Endothelial cell of umbilical vein (primary cell): ENCODE data around the gene SCAF1. TPM values are rescaled to one million over a fixed set of nuclear protein-coding genes. Genes with fewer than 3 reads are reported as not detected.

Experiments
- BruUV-seq: library from RNA; stranded (reverse); fragments of 400-500 nt; replicated peaks from 2 replicates; lab custom pipeline; 2021; lab: Mats Ljungman, UMichigan
- CTCF ChIA-PET: fragments of 300-600, 350-600 bp; sonication (Branson Sonifier 250); formaldehyde crosslinking; loops from one replicate; lab custom pipeline; 2021; ENCODE audit warnings: antibody characterized with exemption, inconsistent platforms; lab: Charles Lee
- POLR2A ChIA-PET: fragments of 300-600, 350-600 bp; sonication (Branson Sonifier 250); formaldehyde crosslinking; loops from one replicate; lab custom pipeline; 2021; ENCODE audit warnings: antibody characterized with exemption, inconsistent platforms; lab: Charles Lee
- DNase-seq: peaks from one replicate; pipeline ENCODE4 v3.0.0-alpha.2; 2011; ENCODE audit warnings: low read depth, low spot score
- FAIRE-seq: peaks from 2 replicates; lab custom pipeline; 2011; peaks lifted over from hg19 to GRCh38; lab: Jason Lieb, UNC
- H2AFZ ChIP-seq: 2 replicates; pipeline ENCODE4 v1.6.0; 2012; ENCODE audit warnings: low read depth, low read length, control low read depth, inconsistent platforms
- H3K27ac ChIP-seq: 2 replicates; pipeline ENCODE4 v1.5.1; 2011; ENCODE audit warnings: low read depth, mild to moderate bottlenecking, control low read depth, low read length, moderate library complexity; ENCODE audit not compliant: insufficient read depth
- H3K27me3 ChIP-seq, 2 experiments: 2 replicates each; pipeline versions ENCODE4 v1.6.0 to v1.6.1; 2011; ENCODE audit warnings: low read length in 2 of 2, mixed read lengths in 1 of 2; ENCODE audit not compliant: control insufficient read depth in 2 of 2, insufficient read depth in 2 of 2
- H3K36me3 ChIP-seq, 2 experiments: 2 replicates in 1 of 2; 3 replicates in 1 of 2; pipeline ENCODE4 v1.5.1; 2011; ENCODE audit warnings: low read length in 2 of 2, mild to moderate bottlenecking in 1 of 2, moderate library complexity in 1 of 2; ENCODE audit not compliant: control insufficient read depth in 2 of 2, insufficient read depth in 2 of 2; ENCODE audit errors: extremely low read depth in 1 of 2
- H3K4me1 ChIP-seq: 3 replicates; pipeline ENCODE4 v1.5.1; 2011; ENCODE audit warnings: mild to moderate bottlenecking, low read length; ENCODE audit not compliant: control insufficient read depth, insufficient read depth; ENCODE audit errors: extremely low read depth
- H3K4me2 ChIP-seq: 2 replicates; pipeline ENCODE4 v1.6.1; 2011; ENCODE audit warnings: low read length, control low read depth, mixed read lengths; ENCODE audit not compliant: insufficient read depth
- H3K4me3 ChIP-seq, 3 experiments: fragments of 200-600 bp in 1 of 3; sonication (generic), shearing (Covaris generic) in 1 of 3; replicated peaks in 1 of 3; 2 replicates each; pipeline ENCODE4 v1.5.1; 2011 to 2016; ENCODE audit warnings: control low read depth in 3 of 3, low read length in 3 of 3, mild to moderate bottlenecking in 2 of 3, inconsistent platforms in 1 of 3, low read depth in 1 of 3, moderate library complexity in 1 of 3; ENCODE audit not compliant: insufficient read depth in 1 of 3
- H3K79me2 ChIP-seq: 2 replicates; pipeline ENCODE4 v1.6.0; 2012; ENCODE audit warnings: low read length, inconsistent platforms; ENCODE audit not compliant: control insufficient read depth, insufficient read depth
- H3K9ac ChIP-seq: replicated peaks from 2 replicates; pipeline ENCODE3; 2011; ENCODE audit warnings: low read length, control low read depth; ENCODE audit not compliant: insufficient read depth; ENCODE audit errors: extremely low read depth
- H3K9me1 ChIP-seq: replicated peaks from 3 replicates; pipeline ENCODE4 v1.6.0; 2011; ENCODE audit warnings: mild to moderate bottlenecking, low read length; ENCODE audit not compliant: control insufficient read depth, insufficient read depth; ENCODE audit errors: extremely low read depth
- H3K9me3 ChIP-seq: replicated peaks from 2 replicates; pipeline ENCODE4 v1.5.1; 2012; ENCODE audit warnings: low read length, inconsistent platforms; ENCODE audit not compliant: control insufficient read depth, insufficient read depth
- H4K20me1 ChIP-seq: replicated peaks from 2 replicates; pipeline ENCODE3; 2011; ENCODE audit warnings: mild to moderate bottlenecking, low read length; ENCODE audit not compliant: control insufficient read depth, insufficient read depth; ENCODE audit errors: extremely low read depth
- FOS ChIP-seq: IDR thresholded peaks from 2 replicates; pipeline ENCODE4 v1.6.1; 2011; ENCODE audit warnings: mild to moderate bottlenecking, low read length, moderate library complexity, borderline replicate concordance; ENCODE audit not compliant: insufficient read depth
- JUN ChIP-seq: IDR thresholded peaks from 2 replicates; pipeline ENCODE4 v1.6.1; 2011; ENCODE audit warnings: borderline replicate concordance, low read depth; ENCODE audit not compliant: insufficient read length, insufficient read depth
- MAX ChIP-seq: IDR thresholded peaks from 2 replicates; pipeline ENCODE4 v1.6.1; 2011; ENCODE audit not compliant: insufficient read depth, insufficient read length
- POLR2A ChIP-seq: IDR thresholded peaks from 2 replicates; pipeline ENCODE4 v1.6.1; 2012; ENCODE audit warnings: low read depth, mild to moderate bottlenecking, control low read depth, low read length
- POLR2AphosphoS5 ChIP-seq: IDR thresholded peaks from 2 replicates; pipeline ENCODE4 v1.6.1; 2012; ENCODE audit warnings: low read depth, mild to moderate bottlenecking, control low read depth, low read length, moderate library complexity; ENCODE audit not compliant: insufficient read depth
- dilution Hi-C: fragments of 300-500 bp; cut with MboI; formaldehyde crosslinking; loops from one replicate; pipeline ENCODE4 v1.15.0; 2019; ENCODE audit warnings: low sequenced_read_pairs; ENCODE audit not compliant: extremely low pct_ligation_motif_present
- intact Hi-C: fragments of 100-400 bp; cut with micrococcal nuclease; formaldehyde crosslinking; loops from one replicate; pipeline ENCODE4 v1.10.0; 2022
- polyA plus RNA-seq, 4 experiments: library from polyadenylated mRNA; depleted of rRNA in 3 of 4; stranded (reverse) in 3 of 4; unstranded in 1 of 4; fragments of >200 nt; gene quantifications; 2 replicates each; pipeline versions ENCODE4 v1.2.1 to v1.2.3, GENCODE V29; 2011 to 2012; ENCODE audit warnings: missing spikeins in 1 of 4
- total RNA-seq: library from RNA; stranded (reverse); gene quantifications from 2 replicates; pipeline ENCODE4 v1.2.3, GENCODE V29; 2021

The SCAF1 gene
- total and polyA plus RNA-seq, 2 donors (not counting 3 experiments of a cell fraction or from before 2014, with no cell fraction given): 13.3 to 75.8 TPM

- dilution Hi-C loops: no loop called here
- no peak for TF ChIP-seq JUN
- TF ChIP-seq POLR2A: peak; percentile 25
- Histone ChIP-seq H3K9me1 (no peaks in the 10 kb centered on the region), H3K4me3 (peak overlapping the region; percentile 12 to 74 (median 56)), H3K27me3 (no peaks in the 10 kb centered on the region), H3K36me3 (peaks cover 2 to 14% of the 10 kb centered on the region in 2 experiments), H3K27ac (no peak overlapping the region), H4K20me1 (no peaks in the 10 kb centered on the region), H3K4me1 (peaks cover 40% of the 10 kb centered on the region), H3K9ac (peak overlapping the region; percentile 7), H3K79me2 (no peaks in the 10 kb centered on the region), H2AFZ (peak overlapping the region; percentile 20), H3K9me3 (no peaks in the 10 kb centered on the region), H3K4me2 (peak overlapping the region; percentile 65)
- BruUV-seq: no TSS peak
- intact Hi-C loops: loop anchor here (2.0 kb wide), 1 partner anchor 27 kb away; no protein-coding TSS in a partner anchor
- ChIA-PET POLR2A (no interaction called here), CTCF (interaction anchor here (0.9 to 2.9 kb wide), 4 partner anchors 9 to 110 kb away, joined by 3 to 9 read pairs (median 3); partner anchors contain the start of gene NOSIP)
- FAIRE-seq (peak; percentile 24), DNase-seq (no peak)
Observed at GRCh38 chr19:49690079-49690655, 48.2 kb downstream of the SCAF1 start.

- FAIRE-seq: peak; percentile 95
- TF ChIP-seq POLR2AphosphoS5: peak; percentile 62
- peak; percentile 79 for TF ChIP-seq POLR2A
- no peak for TF ChIP-seq FOS
- no peak for TF ChIP-seq MAX
Observed at GRCh38 chr19:49690656-49691242, 48.7 kb downstream of the SCAF1 start, which contains the start of gene CPT1C. TSS of gene CPT1C (plus strand) at chr19:49691116. CDS start at chr19:49692253, 1,137 bp downstream.

More at GRCh38 chr19:49690656-49691242, 48.7 kb downstream of the SCAF1 start, which contains the start of gene CPT1C:
- Histone ChIP-seq H3K27ac (no peak within 1 kb of the TSS), H3K9me1 (no peaks in the 10 kb centered on the region), H3K27me3 (no peaks in the 10 kb centered on the region), H3K9ac (peak within 1 kb of the TSS; percentile 7), H3K36me3 (peaks cover 0 to 12% of the 10 kb centered on the region in 2 experiments), H3K79me2 (no peaks in the 10 kb centered on the region), H3K4me2 (peak within 1 kb of the TSS; percentile 87), H3K9me3 (no peaks in the 10 kb centered on the region), H2AFZ (peak within 1 kb of the TSS; percentile 87), H3K4me1 (peaks cover 40% of the 10 kb centered on the region), H4K20me1 (no peaks in the 10 kb centered on the region), H3K4me3 (peak within 1 kb of the TSS; percentile 17 to 74 (median 59))
- TSS peak; percentile 52 for BruUV-seq
- intact Hi-C loops (loop anchor here (1.0 to 2.0 kb wide), 2 partner anchors 26 to 76 kb away; no protein-coding TSS in a partner anchor), dilution Hi-C loops (no loop called here)
- peak; percentile 83 for DNase-seq
- CTCF ChIA-PET: interaction anchor here (0.9 to 2.9 kb wide), 3 partner anchors 10 to 110 kb away, joined by 3 to 9 read pairs (median 3); partner anchors contain the start of gene NOSIP
- POLR2A ChIA-PET: interaction anchor here (0.6 to 1.2 kb wide), 2 partner anchors 27 to 70 kb away, joined by 4 to 5 read pairs; no protein-coding TSS in a partner anchor
